HG03460 (cell line): ENCODE measurements around the gene GNA12.
"Not testable (repeated sequence)": the region's sequence is repeated elsewhere in the genome, so short reads cannot be mapped to it uniquely, and the experiment has no call there.

ENCODE experiments used
- ATAC-seq: cut with Tn5 transposase; IDR thresholded peaks from one replicate; pipeline ENCODE4 v1.9.1; 2021; ENCODE audit not compliant: unreplicated experiment

GNA12 gene

DNA sequence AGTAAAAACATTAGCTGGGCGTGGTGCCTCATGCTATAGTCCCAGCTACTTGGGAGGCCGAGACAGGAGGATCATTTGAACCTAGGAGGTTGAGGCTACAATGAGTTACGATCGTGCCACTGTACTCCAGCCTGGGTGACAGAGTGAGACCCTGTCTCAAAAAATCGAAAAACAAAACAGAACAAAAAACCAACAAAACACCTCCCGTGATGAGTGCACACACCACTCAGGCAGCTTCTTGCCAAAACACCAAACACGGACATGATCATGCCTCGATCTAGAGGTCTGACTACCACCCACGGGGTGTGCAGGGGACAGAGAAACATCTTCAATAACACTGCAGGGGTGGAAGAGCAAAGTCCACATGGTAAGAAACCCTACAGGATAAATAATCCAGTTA, 111.7 kb downstream of the GNA12 start:
- ATAC-seq = no peak

DNA sequence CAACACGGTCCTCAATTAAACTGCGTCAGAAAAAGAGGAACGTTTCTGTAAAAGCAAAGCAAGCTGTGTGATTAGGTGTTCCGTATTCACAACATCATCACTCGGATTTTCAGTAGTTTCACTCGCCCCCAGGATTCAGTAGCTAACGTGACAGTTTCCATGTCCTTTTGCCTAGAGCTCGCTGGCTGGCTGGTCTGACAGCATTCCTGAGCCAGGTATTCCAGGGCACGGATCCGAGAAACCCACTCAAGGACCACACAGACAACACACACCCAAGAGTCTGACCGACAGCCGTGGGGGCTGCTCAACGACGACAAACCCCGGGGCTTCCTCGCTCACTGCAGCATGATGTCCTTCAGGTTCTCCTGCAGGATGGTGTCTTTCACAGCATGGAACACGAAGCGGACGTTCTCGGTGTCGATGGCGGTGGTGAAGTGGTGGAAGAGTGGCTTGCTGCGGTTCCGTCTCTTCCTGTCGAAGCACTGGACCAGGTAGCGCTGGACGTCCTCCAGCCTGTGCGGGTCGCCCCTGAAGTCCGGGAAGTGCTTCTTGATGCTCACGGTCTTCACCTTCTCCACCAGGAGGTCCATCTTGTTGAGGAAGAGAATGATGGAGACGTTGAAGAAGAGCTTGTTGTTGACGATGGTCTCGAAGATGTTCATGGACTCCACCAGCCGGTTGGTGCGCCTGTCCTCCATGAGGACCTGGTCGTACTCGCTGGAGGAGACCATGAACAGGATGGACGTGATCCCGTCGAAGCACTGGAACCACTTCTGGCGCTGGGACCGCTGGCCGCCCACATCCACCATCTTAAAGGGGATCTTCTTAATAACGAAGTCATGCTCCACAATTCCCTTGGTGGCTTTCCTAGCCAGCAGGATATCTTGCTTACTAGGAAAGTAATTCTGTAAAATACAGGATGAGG, 113.0 kb downstream of the GNA12 start:
- ATAC-seq = no peak

DNA sequence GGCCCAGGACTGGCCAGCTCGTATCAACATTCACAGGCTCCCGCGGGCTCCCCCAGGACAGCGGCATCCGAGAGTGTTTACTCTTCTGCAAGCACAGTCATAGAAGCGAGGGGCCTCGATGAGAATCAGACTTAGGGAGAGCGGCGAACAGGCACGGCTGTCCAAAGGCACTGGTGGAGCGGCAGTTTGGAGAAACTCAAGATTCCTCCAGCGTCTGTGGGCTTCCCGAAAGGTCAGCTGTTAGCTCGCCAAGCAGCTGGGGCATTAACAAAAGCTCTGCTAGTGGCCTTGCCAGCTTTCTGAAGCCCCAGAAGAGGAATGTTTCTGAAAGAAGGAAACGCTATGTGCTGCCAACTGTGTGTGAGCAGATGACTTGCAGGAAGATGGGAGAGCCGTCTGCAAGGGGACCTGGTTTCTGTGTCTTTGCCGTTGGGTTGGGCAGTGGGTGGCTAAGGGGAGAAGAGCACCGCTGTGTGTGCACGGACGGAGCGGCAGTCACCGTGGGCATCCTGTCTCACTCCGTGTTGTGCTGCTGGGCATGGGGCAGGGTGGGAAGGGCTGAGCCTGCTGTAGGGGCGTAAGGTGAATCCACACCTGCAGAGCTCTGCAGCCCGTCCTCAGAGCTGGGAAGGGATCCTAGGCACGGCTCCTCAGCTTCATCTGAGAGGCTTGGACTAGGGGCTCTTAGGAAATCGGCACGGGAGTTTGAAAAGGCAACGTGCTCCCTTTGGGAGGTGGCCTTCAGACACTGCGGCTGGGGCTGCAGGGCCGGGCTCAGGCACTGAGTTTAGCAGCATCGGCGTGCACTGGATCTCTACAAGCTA, 114.0 kb downstream of the GNA12 start:
- ATAC-seq = no peak

GRCh38 chr7:2729031-2729892, 114.8 kb downstream of the GNA12 start:
- ATAC-seq = no peak

GRCh38 chr7:2728316-2729030, 115.6 kb downstream of the GNA12 start:
- ATAC-seq = no peak

GRCh38 chr7:2727206-2727605, 116.9 kb downstream of the GNA12 start:
- ATAC-seq = not testable (repeated sequence)

GRCh38 chr7:2726316-2727018, 117.6 kb downstream of the GNA12 start:
- ATAC-seq = no peak

GRCh38 chr7:2725178-2726105, 118.7 kb downstream of the GNA12 start:
- no peak for ATAC-seq

DNA sequence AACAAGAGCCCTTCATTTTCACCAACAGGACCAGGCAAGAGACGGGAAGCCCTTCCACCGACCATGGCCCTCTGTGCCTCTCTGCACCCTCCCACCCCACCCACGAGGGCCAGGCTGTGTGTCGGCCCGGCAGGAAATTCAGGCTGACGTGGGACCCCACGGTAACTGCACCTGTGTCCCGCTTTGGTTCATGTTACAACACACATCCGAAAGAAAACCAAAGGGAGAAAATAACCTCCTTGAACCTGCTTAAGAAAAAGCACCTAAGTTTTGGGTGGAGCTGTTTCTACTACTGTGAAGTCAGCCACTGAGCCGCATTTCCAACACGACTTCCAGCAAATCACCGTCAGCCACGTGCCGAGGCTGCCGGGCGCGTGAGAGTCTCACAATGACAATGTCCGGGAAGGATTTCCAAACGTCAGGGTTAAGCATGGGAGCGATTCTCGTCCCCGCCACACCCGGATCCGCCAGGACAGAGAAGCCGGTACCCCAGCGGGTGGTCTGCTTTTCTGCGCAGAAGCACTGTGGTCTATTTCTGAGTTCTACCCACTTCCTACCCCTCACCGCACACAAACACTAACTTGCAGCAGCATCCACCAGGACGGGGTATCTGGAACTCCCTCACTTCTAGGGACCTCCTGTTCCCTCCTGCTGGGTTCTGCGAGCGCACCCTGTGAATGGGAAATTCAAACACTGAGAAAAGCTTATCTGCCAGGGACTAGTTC, 119.5 kb downstream of the GNA12 start:
- ATAC-seq = no peak

- not testable (repeated sequence) for ATAC-seq
Measured at GRCh38 chr7:2724036-2724435, 120.1 kb downstream of the GNA12 start.

DNA sequence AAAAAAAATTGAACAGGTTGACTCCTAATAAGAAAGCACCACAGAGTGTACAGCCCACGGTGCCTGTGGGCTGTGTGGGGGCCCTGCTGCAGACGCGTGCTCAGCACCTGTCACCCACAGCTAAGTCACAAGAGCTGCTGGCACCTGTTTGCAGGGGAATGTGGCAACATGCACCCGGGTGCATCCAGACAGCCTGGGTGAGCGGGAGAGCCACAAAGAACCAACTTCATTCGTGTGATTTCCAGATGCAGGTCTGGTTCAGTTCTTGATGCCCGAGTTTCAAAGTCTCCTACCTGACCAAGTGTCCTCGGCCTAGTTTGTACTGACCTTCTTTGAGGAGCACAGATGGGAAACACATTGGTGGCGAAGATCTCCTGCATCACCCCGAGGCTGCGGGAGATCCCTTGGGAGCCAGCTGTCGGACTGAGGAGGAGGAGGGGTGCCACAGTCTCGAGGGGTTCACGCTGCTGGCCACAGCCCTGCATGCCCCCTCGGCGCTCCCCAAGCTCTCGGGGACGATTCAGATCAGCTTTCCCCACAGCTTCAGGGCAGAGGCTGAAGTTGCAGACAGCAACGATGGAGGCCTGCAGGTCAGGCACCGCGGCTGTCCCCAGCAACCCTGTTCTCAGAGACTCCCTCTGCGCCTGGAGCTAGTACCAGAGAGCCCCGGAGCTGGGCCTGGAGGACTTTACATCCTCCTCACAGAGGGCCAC, 120.8 kb downstream of the GNA12 start:
- no peak for ATAC-seq

DNA sequence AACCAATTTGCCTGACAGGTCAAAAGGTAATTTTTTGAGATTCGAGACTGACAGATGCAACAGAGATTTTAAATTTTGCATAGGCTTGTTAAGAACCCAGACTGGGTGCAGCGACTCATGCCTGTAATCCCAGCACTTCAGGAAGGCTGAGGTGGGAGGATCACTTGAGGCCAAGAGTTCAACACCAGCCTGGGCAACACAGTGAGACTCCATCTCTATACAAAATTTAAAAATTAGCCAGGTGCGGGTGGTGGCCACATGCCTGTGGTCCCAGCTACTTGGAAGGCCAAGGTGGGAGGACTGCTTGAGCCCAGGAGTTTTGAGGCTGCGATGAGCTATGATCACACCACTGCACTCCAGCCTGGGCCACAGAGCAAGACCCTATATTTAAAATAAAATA, 121.5 kb downstream of the GNA12 start:
- no peak for ATAC-seq

DNA sequence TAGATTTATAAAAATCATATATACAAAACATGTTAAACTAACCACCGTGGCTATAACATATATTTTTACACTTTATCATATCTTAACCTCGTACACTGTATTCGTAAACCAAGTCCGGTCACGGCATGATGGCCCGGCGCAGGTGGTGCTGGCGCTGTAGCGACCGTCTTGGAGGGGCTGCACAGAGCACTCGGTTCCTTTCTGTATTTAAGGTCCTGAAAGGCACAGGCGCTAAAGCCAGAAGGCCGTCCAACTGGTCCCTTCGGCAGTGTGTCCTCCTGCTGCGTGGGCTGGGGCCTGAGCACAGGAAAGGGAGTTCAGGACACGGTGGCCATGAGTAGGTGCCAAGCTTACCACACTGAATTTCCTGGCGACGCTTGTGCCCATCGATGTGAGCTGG, 122.3 kb downstream of the GNA12 start:
- no peak for ATAC-seq

DNA sequence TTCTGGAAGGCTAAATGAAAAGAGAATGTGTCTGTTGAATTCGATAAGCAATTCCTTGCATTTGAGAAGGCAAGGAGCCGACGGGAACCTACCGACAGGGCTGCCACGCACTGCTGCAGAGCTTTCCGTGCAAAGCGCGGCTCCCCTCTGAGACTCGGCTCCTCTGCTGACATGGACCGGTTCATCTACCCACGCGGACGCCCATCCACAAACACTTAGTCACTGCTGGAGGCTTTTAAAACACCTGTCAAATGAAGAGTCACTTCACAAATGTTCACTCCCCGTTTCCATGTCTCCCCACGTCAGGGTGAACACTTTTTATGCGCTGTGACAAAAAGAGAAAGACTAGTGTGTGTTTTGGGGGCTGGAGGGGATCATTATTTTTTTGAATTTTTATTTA, 124.1 kb downstream of the GNA12 start:
- no peak for ATAC-seq

- no peak for ATAC-seq
Measured at GRCh38 chr7:2719007-2719406, 125.1 kb downstream of the GNA12 start.

DNA sequence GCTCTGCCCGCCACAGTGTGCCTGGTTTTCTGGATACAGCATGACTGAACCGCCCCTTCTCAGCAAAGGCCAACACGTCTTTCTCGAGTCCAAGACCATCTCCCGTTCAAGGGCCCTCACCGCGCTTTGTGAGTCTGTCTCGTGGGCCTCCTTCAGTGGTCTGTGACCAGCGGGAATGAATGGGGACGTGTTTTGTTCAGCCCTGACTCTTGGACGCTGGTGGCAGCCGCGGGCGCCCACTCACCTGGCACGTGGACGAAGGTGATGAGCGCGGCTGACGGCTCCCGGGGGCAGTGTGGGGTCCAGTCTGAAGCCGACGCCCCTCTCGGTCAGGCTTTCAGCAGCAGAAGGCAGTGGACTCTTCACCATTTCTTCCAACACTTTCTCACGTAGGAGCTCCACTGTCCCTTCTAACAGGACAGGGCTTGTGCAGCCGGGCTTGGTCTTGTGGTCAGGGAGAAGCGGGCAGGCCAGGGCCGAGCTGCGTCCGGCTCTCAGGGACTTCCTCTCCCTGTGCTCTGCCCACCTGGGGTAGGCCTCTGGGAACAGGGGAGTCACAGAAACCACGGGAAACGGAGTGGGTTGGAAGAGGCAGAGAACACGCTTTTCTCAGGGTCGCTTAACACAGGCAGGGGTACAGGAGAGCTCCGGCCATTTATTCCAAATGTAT, 125.7 kb downstream of the GNA12 start:
- no peak for ATAC-seq
